Measurements from ENCODE around the gene UNC93B1.
"Not testable (repeated sequence)": the region's sequence is repeated elsewhere in the genome, so short reads cannot be mapped to it uniquely, and the experiment has no call there.

DNA sequence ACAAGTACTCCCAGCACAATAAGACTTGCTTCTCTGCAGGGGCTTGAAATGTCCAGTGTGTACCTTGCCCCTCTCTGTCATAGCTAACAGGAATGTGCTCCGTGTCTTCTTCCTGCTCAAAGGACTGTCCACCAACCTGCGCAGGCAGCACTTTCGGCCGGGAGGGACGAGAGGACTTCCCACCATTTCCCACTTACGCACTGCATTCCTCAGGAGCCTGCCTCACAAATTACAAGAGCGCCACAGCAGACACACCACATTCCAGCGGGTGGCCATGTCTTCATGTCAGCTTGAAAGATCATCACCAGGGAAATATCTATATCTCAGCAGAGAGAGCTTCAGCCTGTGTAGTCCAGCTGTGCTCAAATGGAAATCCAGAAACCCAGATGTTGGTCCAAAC is 53.2 kb downstream of the UNC93B1 start:
- TF ChIP-seq CTCF (conservative IDR thresholded peaks at IDR 0.05 in 1 of 2, IDR thresholded peaks at IDR 0.05 in 1 of 2; ENCODE audit: low read depth in 1 of 2, low read length in 2 of 2); EZH2 (IDR thresholded peaks at IDR 0.05; ENCODE audit: low read length, missing control alignments): not testable (repeated sequence)

Data from fibroblast of lung (primary cell).